Measurements from ENCODE around the gene RAB9B. TPM values are rescaled to one million over a fixed set of nuclear protein-coding genes. Genes with fewer than 3 reads are reported as not detected.

RAB9B gene
- total RNA-seq, 6 experiments from 2014 or later = 0.14 to 0.40 (median 0.25) TPM

GRCh38 chrX:103811858-103812257, 20.2 kb downstream of the RAB9B start:
- DNase-seq = no peak
- Mint-ChIP-seq H3K9me3 (no peaks in the 10 kb centered on the region), H3K4me1 (ENCODE audit: low read depth) (peaks cover 5% of the 10 kb centered on the region; the same call in 1 of the 2 replicates), H3K27me3 (ENCODE audit: insufficient read depth) (peaks cover 10% of the 10 kb centered on the region), H3K36me3 (ENCODE audit: low read depth) (no peaks in the 10 kb centered on the region), H3K4me3 (no peak overlapping the region), H3K27ac (no peak overlapping the region)
- TF ChIP-seq CTCF (IDR thresholded peaks at IDR 0.05) = no peak

GRCh38 chrX:103806862-103807474, 25.1 kb downstream of the RAB9B start:
- TF ChIP-seq CTCF (IDR thresholded peaks at IDR 0.05) = no peak
- H3K27ac Mint-ChIP-seq = no peak overlapping the region

GRCh38 chrX:103805860-103806259, 26.2 kb downstream of the RAB9B start:
- Mint-ChIP-seq H3K27ac (no peak overlapping the region), H3K4me1 (ENCODE audit: low read depth) (peaks cover 5% of the 10 kb centered on the region; the same call in 1 of the 2 replicates), H3K36me3 (ENCODE audit: low read depth) (no peaks in the 10 kb centered on the region), H3K9me3 (no peaks in the 10 kb centered on the region), H3K27me3 (ENCODE audit: insufficient read depth) (peaks cover 5% of the 10 kb centered on the region), H3K4me3 (no peak overlapping the region)
- no peak for TF ChIP-seq CTCF (IDR thresholded peaks at IDR 0.05)
- no peak for DNase-seq

More at GRCh38 chrX:103806862-103807474, 25.1 kb downstream of the RAB9B start:
- Mint-ChIP-seq H3K27me3 (ENCODE audit: insufficient read depth) (peaks cover 5% of the 10 kb centered on the region), H3K36me3 (ENCODE audit: low read depth) (no peaks in the 10 kb centered on the region), H3K4me1 (ENCODE audit: low read depth) (peaks cover 5% of the 10 kb centered on the region; the same call in 1 of the 2 replicates), H3K4me3 (no peak overlapping the region), H3K9me3 (no peaks in the 10 kb centered on the region)
- DNase-seq = no peak

GRCh38 chrX:103800318-103800717, 31.7 kb downstream of the RAB9B start:
- Mint-ChIP-seq H3K4me3 (no peak overlapping the region), H3K4me1 (ENCODE audit: low read depth) (no peaks in the 10 kb centered on the region), H3K36me3 (ENCODE audit: low read depth) (no peaks in the 10 kb centered on the region), H3K27ac (no peak overlapping the region), H3K27me3 (ENCODE audit: insufficient read depth) (no peaks in the 10 kb centered on the region; the same call in 1 of the 2 replicates), H3K9me3 (no peaks in the 10 kb centered on the region)
- DNase-seq = no peak
- TF ChIP-seq CTCF (IDR thresholded peaks at IDR 0.05) = no peak

GRCh38 chrX:103797691-103798090, 34.4 kb downstream of the RAB9B start:
- Mint-ChIP-seq H3K27me3 (ENCODE audit: insufficient read depth) (no peaks in the 10 kb centered on the region; the same call in 1 of the 2 replicates), H3K27ac (no peak overlapping the region)

More at GRCh38 chrX:103797691-103798090, 34.4 kb downstream of the RAB9B start:
- Mint-ChIP-seq H3K36me3 (ENCODE audit: low read depth) (no peaks in the 10 kb centered on the region), H3K9me3 (no peaks in the 10 kb centered on the region), H3K4me3 (no peak overlapping the region), H3K4me1 (ENCODE audit: low read depth) (peaks cover 16% of the 10 kb centered on the region)
- TF ChIP-seq CTCF (IDR thresholded peaks at IDR 0.05) = no peak
- DNase-seq = no peak
